KMS-11 (cell line): Measurements from ENCODE around the gene ST7L.

Experiments used
- H2AFZ ChIP-seq: fragments of 200-600 bp; sonication (generic); 2 replicates; pipeline ENCODE4 v1.6.1; 2016; ENCODE audit warnings: antibody characterized with exemption, mixed run types, low read depth
- H3K27ac ChIP-seq: fragments of 200-600 bp; sonication (generic); 2 replicates; pipeline ENCODE4 v1.6.1; 2016; ENCODE audit warnings: mild to moderate bottlenecking, mixed run types
- H3K27me3 ChIP-seq: fragments of 200-600 bp; sonication (generic); 2 replicates; pipeline ENCODE4 v1.6.1; 2017; ENCODE audit warnings: mild to moderate bottlenecking, low read depth, mixed run types, moderate library complexity; ENCODE audit not compliant: insufficient read depth
- H3K36me3 ChIP-seq: fragments of 200-600 bp; sonication (generic); 2 replicates; pipeline ENCODE4 v1.6.1; 2017; ENCODE audit warnings: mild to moderate bottlenecking, mixed run types; ENCODE audit not compliant: insufficient read depth
- H3K4me1 ChIP-seq: fragments of 200-600 bp; sonication (generic); 2 replicates; pipeline ENCODE4 v1.6.1; 2016; ENCODE audit warnings: mild to moderate bottlenecking, low read depth, mixed run types; ENCODE audit not compliant: poor library complexity, severe bottlenecking
- H3K4me2 ChIP-seq: fragments of 200-600 bp; sonication (generic); 2 replicates; pipeline ENCODE4 v1.7.0; 2016; ENCODE audit warnings: mild to moderate bottlenecking, mixed run types
- H3K4me3 ChIP-seq: fragments of 200-600 bp; sonication (generic); IDR thresholded peaks from 2 replicates; pipeline ENCODE4 v1.6.1; 2017; ENCODE audit warnings: low read depth, low read length, mixed read lengths; ENCODE audit not compliant: insufficient read depth
- H3K79me2 ChIP-seq: fragments of 200-600 bp; sonication (generic); 2 replicates; pipeline ENCODE4 v1.6.1; 2016; ENCODE audit warnings: low read depth, mixed run types; ENCODE audit not compliant: insufficient read depth
- H3K9ac ChIP-seq: fragments of 200-600 bp; sonication (generic); 2 replicates; pipeline ENCODE4 v1.6.1; 2016; ENCODE audit warnings: mild to moderate bottlenecking, mixed run types
- H4K20me1 ChIP-seq: fragments of 200-600 bp; sonication (generic); 2 replicates; pipeline ENCODE4 v1.6.1; 2016; ENCODE audit warnings: mild to moderate bottlenecking, mixed run types; ENCODE audit not compliant: insufficient read depth
- CTCF ChIP-seq: fragments of 200-600 bp; sonication (generic); conservative IDR thresholded peaks from 2 replicates; pipeline ENCODE4 v1.6.1; 2017; ENCODE audit warnings: low read depth, mild to moderate bottlenecking, antibody characterized with exemption, low read length, moderate library complexity, mixed read lengths

Gene ST7L

GRCh38 chr1:112477550-112477949 lies 141.4 kb downstream of the ST7L start:
- Histone ChIP-seq H3K9ac (no peak overlapping the region), H2AFZ (no peak overlapping the region), H3K4me3 (no peak overlapping the region), H3K27ac (no peak overlapping the region), H3K27me3 (no peaks in the 10 kb centered on the region), H3K4me1 (no peaks in the 10 kb centered on the region), H3K79me2 (no peaks in the 10 kb centered on the region), H3K4me2 (no peak overlapping the region), H3K36me3 (no peaks in the 10 kb centered on the region), H4K20me1 (no peaks in the 10 kb centered on the region)
- no peak for TF ChIP-seq CTCF
